Heart left ventricle (tissue), 16 donors: ENCODE data around the gene FDCSP. TPM values are rescaled to one million over a fixed set of nuclear protein-coding genes. Genes with fewer than 3 reads are reported as not detected.
"Not testable (repeated sequence)": the region's sequence is repeated elsewhere in the genome, so short reads cannot be mapped to it uniquely, and the experiment has no call there.

Experiments
- ATAC-seq, 4 donors: fragments of 200-7000 bp; cut with Tn5 transposase; one replicate each; pipeline ENCODE4 v1.9.1; 2020 to 2022; ENCODE audit warnings: moderate library complexity in 4 of 4, mild to moderate bottlenecking in 3 of 4, moderate number of reproducible peaks in 1 of 4
- DNase-seq, 5 donors: peaks; one replicate each; pipeline ENCODE4 v3.0.0-alpha.2; 2020
- H3K27ac ChIP-seq, 12 donors: fragments of 200-600 bp; sonication (generic) in 4 of 12; one replicate each; pipeline versions ENCODE4 v1.5.0 to v1.8.0; 2016 to 2022; ENCODE audit warnings: mild to moderate bottlenecking in 2 of 12
- H3K27me3 ChIP-seq, 9 donors: fragments of 200-600 bp; sonication (generic) in 2 of 9; one replicate each; pipeline versions ENCODE4 v1.5.1 to v1.8.0; 2016 to 2022; ENCODE audit warnings: mild to moderate bottlenecking in 3 of 9
- H3K36me3 ChIP-seq, 9 donors: fragments of 200-600 bp; sonication (generic) in 2 of 9; one replicate each; pipeline versions ENCODE4 v1.5.0 to v1.8.0; 2018 to 2022; ENCODE audit warnings: mild to moderate bottlenecking in 2 of 9
- H3K4me1 ChIP-seq, 12 donors: fragments of 200-600 bp; sonication (generic) in 4 of 12; one replicate each; pipeline versions ENCODE4 v1.5.0 to v1.8.0; 2016 to 2022; ENCODE audit warnings: mild to moderate bottlenecking in 3 of 12
- H3K4me3 ChIP-seq, 12 donors: fragments of 200-600 bp; sonication (generic) in 4 of 12; one replicate each; pipeline versions ENCODE4 v1.5.0 to v1.8.0; 2017 to 2022; ENCODE audit warnings: mild to moderate bottlenecking in 9 of 12, moderate library complexity in 4 of 12
- H3K9me3 ChIP-seq, 12 donors: fragments of 200-600 bp; sonication (generic) in 4 of 12; one replicate each; pipeline versions ENCODE4 v1.5.0 to v1.8.0; 2016 to 2022; ENCODE audit warnings: mild to moderate bottlenecking in 1 of 12
- CTCF ChIP-seq, 12 donors: fragments of 200-600 bp; sonication (generic) in 4 of 12; IDR thresholded peaks; one replicate each; pipeline versions ENCODE4 v1.5.0 to v1.8.0; 2018 to 2022; ENCODE audit warnings: antibody characterized with exemption in 12 of 12, mild to moderate bottlenecking in 5 of 12
- POLR2A ChIP-seq, 2 donors: fragments of 450-650 bp; IDR thresholded peaks; one replicate each; pipeline ENCODE4 v1.6.1; 2017; ENCODE audit warnings: antibody characterized with exemption in 2 of 2, mild to moderate bottlenecking in 2 of 2, moderate library complexity in 2 of 2
- WGBS, 4 donors: extraction: QIAGEN DNeasy Blood & Tissue Kit in 2 of 4; methylation state at CpG; one replicate each; pipeline versions ENCODE4 v1.1.5 to v1.1.7; 2013 to 2018; 5-methylcytosine and 5-hydroxymethylcytosine counted together
- intact Hi-C, 10 donors: fragments of 100-400 bp; cut with DNase I; formaldehyde crosslinking; loops; one replicate each; pipeline versions ENCODE4 v1.11.1 to v1.14.2; 2022
- polyA plus RNA-seq, 2 donors: library from polyadenylated mRNA; stranded (reverse); fragments of 200-250 nt; gene quantifications; one replicate each; pipeline ENCODE4 v1.2.3, GENCODE V29; 2013
- total RNA-seq, 9 donors: library from RNA; depleted of rRNA in 2 of 9; stranded (reverse); fragments of >200 nt in 2 of 9; fragmentation: NEBNext Ultra II Directional in 3 of 9; extraction: Animal tissue kit (Norgen Biotek cat#: 25700) in 3 of 9; gene quantifications; one replicate each; pipeline versions ENCODE4 v1.1.0 to v1.2.4, GENCODE V29; 2016 to 2023
- donor health status: ischemic (EF 13 %, LVEDD 7.1; RV severe dilation, severe dysfunction).
- donor health status: healthy with polysubstance abuse.
- donor health status: DM: no; HTN: yes; CAD: no.
- donor health status: DM: no; HTN: no; CAD: no.
- donor health status: ischemic (EF 25% LVEDD 6.9; RV normal size, moderate dysfunction).
- donor health status: ischemic (EF 25% LVEDD 5.7; RV mildly dilated, moderate dysfunction).
- donor health status: healthy.
- donor health status: DM: yes; HTN: yes; CAD: no.
- donor health status: ischemic (EF 35%, LVEDD 5.7; RV mildly dilated, moderate dysfunction).
- donor health status: nonischemic (EF 11% LVEDD 7.7; RV severe dilation, severe dysfunction).
- donor health status: DM: yes; HTN: yes; CAD: no.
- donor health status: PGD.
- donor health status: ischemic (EF 29% LVEDD 5.4; RV normal size, mild dysfunction).
- donor health status: nonischemic (EF 23%, LVEDD 6.1; RV moderate dilation, normal function).

Gene FDCSP
- total and polyA plus RNA-seq, 11 donors, result not detected

- Histone ChIP-seq H3K36me3 (no peaks in the 10 kb centered on the region), H3K4me1 (no peaks in the 10 kb centered on the region), H3K27ac (no peak overlapping the region), H3K27me3 (no peaks in the 10 kb centered on the region), H3K4me3 (no peak overlapping the region), H3K9me3 (no peaks in the 10 kb centered on the region)
- WGBS, 4 donors, result 42 to 75% (median 73%) methylated on average over 1 of the region's 1 CpG
- DNase-seq (no peak), ATAC-seq (no peak)
- no peak for TF ChIP-seq CTCF (IDR thresholded peaks at IDR 0.05)
- no peak for TF ChIP-seq POLR2A (IDR thresholded peaks at IDR 0.05)
- intact Hi-C loops, result no loop called here
Observed at GRCh38 chr4:70236125-70236524, 10.2 kb downstream of the FDCSP start.

- 28 to 40% (median 39%) methylated on average over 3 of the region's 3 CpGs for WGBS, 4 donors
- Histone ChIP-seq H3K9me3 (no peaks in the 10 kb centered on the region), H3K27ac (no peak overlapping the region), H3K27me3 (no peaks in the 10 kb centered on the region), H3K36me3 (no peaks in the 10 kb centered on the region), H3K4me1 (no peaks in the 10 kb centered on the region), H3K4me3 (no peak overlapping the region)
- ATAC-seq (no peak), DNase-seq (no peak)
- intact Hi-C loops, result no loop called here
- TF ChIP-seq CTCF (IDR thresholded peaks at IDR 0.05) (no peak), POLR2A (IDR thresholded peaks at IDR 0.05) (no peak)
Observed at GRCh38 chr4:70239131-70239883, 13.4 kb downstream of the FDCSP start.

GRCh38 chr4:70239884-70240591 lies 14.1 kb downstream of the FDCSP start:
- Histone ChIP-seq H3K4me1 (no peaks in the 10 kb centered on the region), H3K9me3 (no peaks in the 10 kb centered on the region), H3K27me3 (no peaks in the 10 kb centered on the region), H3K27ac (no peak overlapping the region), H3K4me3 (no peak overlapping the region), H3K36me3 (no peaks in the 10 kb centered on the region)
- intact Hi-C loops, result no loop called here
- ATAC-seq (no peak), DNase-seq (no peak)
- TF ChIP-seq POLR2A (IDR thresholded peaks at IDR 0.05) (no peak), CTCF (IDR thresholded peaks at IDR 0.05) (no peak)
- 50 to 62% (median 61%) methylated on average over 5 of the region's 5 CpGs for WGBS, 4 donors

- ATAC-seq, intact Hi-C loops: not testable (repeated sequence)
- 79 to 88% (median 81%) methylated on average over 3 of the region's 3 CpGs for WGBS, 4 donors
Observed at GRCh38 chr4:70242297-70242696, 16.4 kb downstream of the FDCSP start, which contains the start of gene CSN3. CSN3 (plus strand) TSS chr4:70242597; CDS start chr4:70244820, 2,223 bp downstream.

More at GRCh38 chr4:70242297-70242696, 16.4 kb downstream of the FDCSP start, which contains the start of gene CSN3:
- H3K36me3 ChIP-seq, DNase-seq, H3K4me3 ChIP-seq, H3K27ac ChIP-seq, H3K4me1 ChIP-seq, H3K9me3 ChIP-seq, H3K27me3 ChIP-seq: not testable (repeated sequence)
